ENCODE measurements around the gene DNER.
"Not testable (repeated sequence)": the region's sequence is repeated elsewhere in the genome, so short reads cannot be mapped to it uniquely, and the experiment has no call there.

DNER gene

DNA sequence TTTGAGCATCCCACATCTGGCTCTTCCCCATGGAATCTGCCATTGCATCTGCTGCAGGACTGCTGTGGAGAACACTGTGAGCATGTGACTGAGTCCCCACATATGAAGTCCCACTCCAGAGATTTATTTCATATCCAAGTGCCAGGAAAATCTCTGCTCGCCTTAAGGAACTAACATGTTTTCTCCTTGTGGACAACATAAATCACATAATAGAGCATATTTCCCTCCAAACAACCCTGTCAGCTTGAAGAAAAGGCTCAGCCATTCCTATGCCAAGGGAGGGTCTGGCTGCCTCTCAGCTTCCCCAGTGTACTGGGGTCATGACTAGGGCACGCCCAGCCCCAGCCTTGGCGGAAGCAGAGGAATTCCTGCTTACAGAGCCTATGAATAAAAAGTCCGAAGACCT, 193.7 kb downstream of the DNER start:
- Histone ChIP-seq H3K4me2 (no peak overlapping the region), H3K4me3 (IDR thresholded peaks at IDR 0.05; ENCODE audit: insufficient read depth, low read depth, low read length) (no peak overlapping the region), H3K27ac (no peak overlapping the region), H2AFZ (ENCODE audit: low read depth) (no peak overlapping the region), H3K27me3 (ENCODE audit: insufficient read depth, low read depth) (no peaks in the 10 kb centered on the region), H3K9ac (no peak overlapping the region), H3K36me3 (ENCODE audit: insufficient read depth) (no peaks in the 10 kb centered on the region), H3K79me2 (ENCODE audit: insufficient read depth, low read depth) (no peaks in the 10 kb centered on the region), H3K4me1 (ENCODE audit: low read depth, poor library complexity, severe bottlenecking) (no peaks in the 10 kb centered on the region), H4K20me1 (ENCODE audit: insufficient read depth) (no peaks in the 10 kb centered on the region)
- TF ChIP-seq, protein P1, sequence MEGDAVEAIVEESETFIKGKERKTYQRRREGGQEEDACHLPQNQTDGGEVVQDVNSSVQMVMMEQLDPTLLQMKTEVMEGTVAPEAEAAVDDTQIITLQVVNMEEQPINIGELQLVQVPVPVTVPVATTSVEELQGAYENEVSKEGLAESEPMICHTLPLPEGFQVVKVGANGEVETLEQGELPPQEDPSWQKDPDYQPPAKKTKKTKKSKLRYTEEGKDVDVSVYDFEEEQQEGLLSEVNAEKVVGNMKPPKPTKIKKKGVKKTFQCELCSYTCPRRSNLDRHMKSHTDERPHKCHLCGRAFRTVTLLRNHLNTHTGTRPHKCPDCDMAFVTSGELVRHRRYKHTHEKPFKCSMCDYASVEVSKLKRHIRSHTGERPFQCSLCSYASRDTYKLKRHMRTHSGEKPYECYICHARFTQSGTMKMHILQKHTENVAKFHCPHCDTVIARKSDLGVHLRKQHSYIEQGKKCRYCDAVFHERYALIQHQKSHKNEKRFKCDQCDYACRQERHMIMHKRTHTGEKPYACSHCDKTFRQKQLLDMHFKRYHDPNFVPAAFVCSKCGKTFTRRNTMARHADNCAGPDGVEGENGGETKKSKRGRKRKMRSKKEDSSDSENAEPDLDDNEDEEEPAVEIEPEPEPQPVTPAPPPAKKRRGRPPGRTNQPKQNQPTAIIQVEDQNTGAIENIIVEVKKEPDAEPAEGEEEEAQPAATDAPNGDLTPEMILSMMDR (conservative IDR thresholded peaks at IDR 0.05; ENCODE audit: low read depth, low read length): no peak

DNA sequence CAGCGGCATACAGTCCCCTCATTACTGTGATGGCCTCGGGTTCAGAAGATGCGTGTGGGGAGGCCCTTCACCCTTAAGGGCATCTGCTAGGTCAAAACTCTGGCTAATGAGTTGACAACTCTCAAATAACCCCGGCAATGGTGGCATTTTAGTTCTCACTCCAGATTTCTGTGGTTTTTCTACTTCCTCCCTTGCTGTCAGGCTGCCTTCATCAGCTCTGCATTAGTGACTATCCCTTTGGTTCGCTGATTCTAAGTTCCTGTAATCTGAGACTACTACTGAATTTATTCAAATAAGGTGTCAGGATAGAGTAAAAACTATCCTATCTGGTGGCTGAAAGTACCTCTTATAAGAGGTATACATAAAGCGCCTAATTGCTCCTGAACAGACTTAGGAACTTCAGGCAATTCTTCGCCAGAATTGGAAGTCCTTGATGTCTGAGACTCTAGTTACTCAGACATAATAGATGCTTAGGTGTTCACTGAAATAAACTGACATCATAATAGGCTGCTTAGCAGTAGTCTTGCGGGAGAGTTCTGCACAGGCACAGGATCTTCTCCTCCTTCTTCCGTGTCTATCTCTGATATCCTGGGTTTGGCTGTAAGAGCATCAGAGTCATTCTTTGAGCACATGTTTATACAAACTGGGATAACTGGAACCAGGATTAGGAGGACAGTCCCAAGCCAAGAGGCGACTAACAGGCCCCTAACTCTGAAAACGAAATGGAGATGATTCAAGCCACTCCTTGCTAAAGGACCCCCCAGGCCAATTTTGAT, 194.5 kb downstream of the DNER start:
- H3K9ac ChIP-seq: no peak overlapping the region
- no peaks in the 10 kb centered on the region for H3K4me1 ChIP-seq (ENCODE audit: low read depth, poor library complexity, severe bottlenecking)
- H3K4me3 ChIP-seq (IDR thresholded peaks at IDR 0.05; ENCODE audit: insufficient read depth, low read depth, low read length): no peak overlapping the region
- no peak overlapping the region for H2AFZ ChIP-seq (ENCODE audit: low read depth)
- TF ChIP-seq, protein P1 (conservative IDR thresholded peaks at IDR 0.05; ENCODE audit: low read depth, low read length): no peak
- no peaks in the 10 kb centered on the region for H3K36me3 ChIP-seq (ENCODE audit: insufficient read depth)
- no peaks in the 10 kb centered on the region for H4K20me1 ChIP-seq (ENCODE audit: insufficient read depth)
- no peaks in the 10 kb centered on the region for H3K79me2 ChIP-seq (ENCODE audit: insufficient read depth, low read depth)
- H3K4me2 ChIP-seq: no peak overlapping the region
- no peaks in the 10 kb centered on the region for H3K27me3 ChIP-seq (ENCODE audit: insufficient read depth, low read depth)
- H3K27ac ChIP-seq: no peak overlapping the region

GRCh38 chr2:229514273-229514895, 200.0 kb downstream of the DNER start:
- no peaks in the 10 kb centered on the region for H3K36me3 ChIP-seq (ENCODE audit: insufficient read depth)
- no peak overlapping the region for H3K27ac ChIP-seq
- no peak overlapping the region for H3K4me2 ChIP-seq
- H3K27me3 ChIP-seq (ENCODE audit: insufficient read depth, low read depth): no peaks in the 10 kb centered on the region
- no peak overlapping the region for H2AFZ ChIP-seq (ENCODE audit: low read depth)
- no peaks in the 10 kb centered on the region for H3K4me1 ChIP-seq (ENCODE audit: low read depth, poor library complexity, severe bottlenecking)
- TF ChIP-seq, protein P1 (conservative IDR thresholded peaks at IDR 0.05; ENCODE audit: low read depth, low read length): no peak
- no peak overlapping the region for H3K9ac ChIP-seq
- H3K79me2 ChIP-seq (ENCODE audit: insufficient read depth, low read depth): no peaks in the 10 kb centered on the region
- H3K4me3 ChIP-seq (IDR thresholded peaks at IDR 0.05; ENCODE audit: insufficient read depth, low read depth, low read length): no peak overlapping the region
- no peaks in the 10 kb centered on the region for H4K20me1 ChIP-seq (ENCODE audit: insufficient read depth)

DNA sequence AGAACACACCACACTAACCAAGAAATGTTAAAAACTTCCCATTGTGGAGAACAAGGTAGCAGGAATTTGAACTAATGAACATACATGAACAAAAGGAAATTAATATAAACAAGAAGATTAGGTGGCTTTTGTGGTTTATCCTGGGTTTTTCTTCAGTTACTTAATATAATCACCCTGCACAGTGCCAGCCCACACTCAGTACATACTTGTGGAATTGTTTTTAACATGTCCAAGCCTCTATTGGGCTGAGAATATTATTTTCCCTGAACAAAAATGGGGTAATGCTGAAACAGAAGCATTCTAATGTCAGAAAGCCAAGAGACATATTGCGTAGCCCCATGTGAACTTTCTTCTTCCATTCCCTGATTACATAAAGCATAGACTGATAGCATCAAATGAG, 202.8 kb downstream of the DNER start:
- TF ChIP-seq, protein P1 (conservative IDR thresholded peaks at IDR 0.05; ENCODE audit: low read depth, low read length): no peak
- Histone ChIP-seq H2AFZ (ENCODE audit: low read depth) (no peak overlapping the region), H4K20me1 (ENCODE audit: insufficient read depth) (no peaks in the 10 kb centered on the region), H3K27ac (no peak overlapping the region), H3K4me1 (ENCODE audit: low read depth, poor library complexity, severe bottlenecking) (no peaks in the 10 kb centered on the region), H3K9ac (no peak overlapping the region), H3K36me3 (ENCODE audit: insufficient read depth) (no peaks in the 10 kb centered on the region), H3K4me2 (no peak overlapping the region), H3K4me3 (IDR thresholded peaks at IDR 0.05; ENCODE audit: insufficient read depth, low read depth, low read length) (no peak overlapping the region), H3K27me3 (ENCODE audit: insufficient read depth, low read depth) (no peaks in the 10 kb centered on the region), H3K79me2 (ENCODE audit: insufficient read depth, low read depth) (no peaks in the 10 kb centered on the region)

DNA sequence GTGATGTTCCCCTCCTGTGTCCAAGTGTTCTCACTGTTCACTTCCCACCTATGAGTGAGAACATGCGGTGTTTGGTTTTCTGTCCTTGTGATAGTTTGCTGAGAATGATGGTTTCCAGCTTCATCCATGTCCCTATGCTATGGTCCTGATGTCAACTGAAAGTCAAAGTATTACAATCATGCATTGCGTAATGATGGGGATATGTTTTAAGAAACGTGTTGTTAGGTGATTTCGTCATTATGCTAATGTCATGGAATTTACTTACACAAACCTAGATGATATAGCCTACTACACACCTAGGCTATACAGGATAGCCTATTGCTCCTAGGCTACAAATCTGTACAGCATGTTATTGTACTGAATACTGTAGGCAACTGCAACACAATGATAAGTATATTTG, 207.7 kb downstream of the DNER start:
- not testable (repeated sequence) for H3K27me3 ChIP-seq (ENCODE audit: insufficient read depth, low read depth); H3K4me2 ChIP-seq; H3K79me2 ChIP-seq (ENCODE audit: insufficient read depth, low read depth); H3K9ac ChIP-seq; H4K20me1 ChIP-seq (ENCODE audit: insufficient read depth); H3K36me3 ChIP-seq (ENCODE audit: insufficient read depth); H3K4me1 ChIP-seq (ENCODE audit: low read depth, poor library complexity, severe bottlenecking); H3K4me3 ChIP-seq (IDR thresholded peaks at IDR 0.05; ENCODE audit: insufficient read depth, low read depth, low read length); H2AFZ ChIP-seq (ENCODE audit: low read depth); H3K27ac ChIP-seq
